Activated CD8-positive, alpha-beta memory T cell treated with anti-CD3 and anti-CD28 coated beads for 36 hours (primary cell): ENCODE results near the gene SPATA3. TPM values are rescaled to one million over a fixed set of nuclear protein-coding genes. Genes with fewer than 3 reads are reported as not detected.
"Not testable (repeated sequence)": the region's sequence is repeated elsewhere in the genome, so short reads cannot be mapped to it uniquely, and the experiment has no call there.

Experiments
- CTCF ChIA-PET: fragments of 350-600 bp; sonication (Branson Sonifier 250); formaldehyde crosslinking; loops from one replicate; lab custom pipeline; 2021; ENCODE audit warnings: antibody characterized with exemption; lab: Charles Lee
- POLR2A ChIA-PET: fragments of 350-600 bp; sonication (Branson Sonifier 250); formaldehyde crosslinking; loops from one replicate; lab custom pipeline; 2021; ENCODE audit warnings: antibody characterized with exemption; lab: Charles Lee
- total RNA-seq, 2 experiments: library from RNA; stranded (reverse); gene quantifications; one replicate each; pipeline ENCODE4 v1.2.3, GENCODE V29; 2021

SPATA3 gene
- total RNA-seq, 2 experiments from 2014 or later: 0.21 to 0.44 TPM

GRCh38 chr2:231008131-231008530 is 12.2 kb downstream of the SPATA3 start:
- ChIA-PET CTCF (interaction anchor here (1.3 kb wide), 1 partner anchor 9 kb away, joined by 4 read pairs; no protein-coding TSS in a partner anchor), POLR2A (no interaction called here)

GRCh38 chr2:231009236-231009919 is 13.5 kb downstream of the SPATA3 start:
- CTCF ChIA-PET: interaction anchor here (1.3 kb wide), 1 partner anchor 8 kb away, joined by 4 read pairs; no protein-coding TSS in a partner anchor
- POLR2A ChIA-PET: no interaction called here

GRCh38 chr2:231010201-231010730 is 14.3 kb downstream of the SPATA3 start:
- CTCF ChIA-PET: no interaction called here
- POLR2A ChIA-PET: no interaction called here

GRCh38 chr2:231011526-231011925 is 15.6 kb downstream of the SPATA3 start:
- CTCF ChIA-PET: no interaction called here
- POLR2A ChIA-PET: no interaction called here

GRCh38 chr2:231012463-231012862 is 16.5 kb downstream of the SPATA3 start:
- CTCF ChIA-PET: no interaction called here
- POLR2A ChIA-PET: no interaction called here

GRCh38 chr2:231013820-231014219 is 17.9 kb downstream of the SPATA3 start:
- CTCF ChIA-PET: interaction anchor here (1.3 kb wide), 1 partner anchor 26 kb away, joined by 3 read pairs; no protein-coding TSS in a partner anchor
- POLR2A ChIA-PET: no interaction called here

GRCh38 chr2:231015478-231015877 is 19.6 kb downstream of the SPATA3 start:
- POLR2A ChIA-PET: no interaction called here
- CTCF ChIA-PET: interaction anchor here (0.7 kb wide), 1 partner anchor 1752 kb away, joined by 4 read pairs; no protein-coding TSS in a partner anchor

GRCh38 chr2:231015926-231016325 is 20.0 kb downstream of the SPATA3 start:
- ChIA-PET POLR2A (no interaction called here), CTCF (no interaction called here)

- ChIA-PET POLR2A (no interaction called here), CTCF (interaction anchor here (0.5 to 1.4 kb wide), 2 partner anchors 8 to 1838 kb away, joined by 4 to 5 read pairs; no protein-coding TSS in a partner anchor)
These were observed 20.8 kb downstream of the SPATA3 start for GRCh38 chr2:231016566-231017230.

- ChIA-PET POLR2A (no interaction called here), CTCF (interaction anchor here (0.5 to 1.4 kb wide), 2 partner anchors 8 to 1837 kb away, joined by 4 to 5 read pairs; no protein-coding TSS in a partner anchor)
These were observed 21.3 kb downstream of the SPATA3 start for GRCh38 chr2:231017231-231017598.

GRCh38 chr2:231018184-231018583 is 22.3 kb downstream of the SPATA3 start:
- CTCF ChIA-PET: interaction anchor here (0.7 to 1.4 kb wide), 2 partner anchors 9 to 34 kb away, joined by 3 to 4 read pairs; no protein-coding TSS in a partner anchor
- POLR2A ChIA-PET: no interaction called here

- CTCF ChIA-PET: interaction anchor here (0.6 kb wide), 1 partner anchor 31 kb away, joined by 3 read pairs; no protein-coding TSS in a partner anchor
- POLR2A ChIA-PET: not testable (repeated sequence)
These were observed 29.1 kb downstream of the SPATA3 start for GRCh38 chr2:231025059-231025458.

- POLR2A ChIA-PET: no interaction called here
- CTCF ChIA-PET: interaction anchor here (0.6 kb wide), 1 partner anchor 1425 kb away, joined by 3 read pairs; no protein-coding TSS in a partner anchor
These were observed 33.0 kb downstream of the SPATA3 start for GRCh38 chr2:231028889-231029288.

- POLR2A ChIA-PET: no interaction called here
- CTCF ChIA-PET: no interaction called here
These were observed 33.6 kb downstream of the SPATA3 start for GRCh38 chr2:231029563-231029962.

- POLR2A ChIA-PET: interaction anchor here (0.5 kb wide), 1 partner anchor 245 kb away, joined by 11 read pairs; no protein-coding TSS in a partner anchor
- CTCF ChIA-PET: no interaction called here
These were observed 34.8 kb downstream of the SPATA3 start for GRCh38 chr2:231030725-231031124.

GRCh38 chr2:231032575-231033140 is 36.7 kb downstream of the SPATA3 start:
- CTCF ChIA-PET: no interaction called here
- POLR2A ChIA-PET: no interaction called here

- ChIA-PET POLR2A (no interaction called here), CTCF (no interaction called here)
These were observed 37.5 kb downstream of the SPATA3 start for GRCh38 chr2:231033147-231034132.

GRCh38 chr2:231034291-231034882 is 38.5 kb downstream of the SPATA3 start:
- CTCF ChIA-PET: no interaction called here
- POLR2A ChIA-PET: no interaction called here
